ENCODE data around the gene MMP24.

DNA sequence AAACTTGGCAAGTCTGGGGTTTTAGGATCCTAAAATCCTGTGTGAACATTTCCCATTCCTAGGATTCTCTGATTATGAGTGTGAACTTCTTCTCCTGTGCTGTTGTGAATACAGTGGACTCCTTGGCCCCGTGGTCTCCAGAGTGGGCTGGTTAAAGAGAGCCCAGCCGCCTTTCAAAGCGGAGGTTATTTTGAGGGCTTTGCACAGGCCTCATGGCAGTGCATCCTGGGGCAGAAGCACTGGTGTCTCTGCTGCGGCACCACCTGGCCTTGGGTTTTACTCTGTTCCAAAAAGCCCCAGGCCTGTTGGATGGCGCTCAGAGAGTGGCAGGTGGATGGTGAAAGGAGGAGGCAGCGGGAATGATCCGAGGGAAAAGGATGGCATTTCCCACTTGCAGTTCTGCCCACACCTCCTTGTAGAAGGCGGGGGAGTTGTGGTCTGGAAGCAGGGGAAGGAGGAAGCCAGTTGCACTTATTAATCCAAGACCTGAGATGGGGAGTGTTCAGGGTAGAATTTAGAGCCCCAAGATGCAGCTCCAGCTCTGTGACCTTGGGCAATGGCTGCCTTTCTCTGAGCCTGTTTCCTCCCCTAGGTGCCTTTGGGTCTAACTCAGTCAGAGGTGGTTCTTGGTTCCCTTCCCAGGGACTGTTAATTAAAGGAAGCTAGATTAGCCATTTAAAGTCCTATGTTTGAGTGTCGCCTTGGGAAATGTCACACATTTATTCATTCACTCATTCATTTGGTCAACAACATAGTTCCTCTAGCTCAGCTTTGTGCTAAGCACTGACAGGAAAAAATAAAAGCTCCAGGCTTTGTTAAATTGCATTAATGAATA is 22.4 kb downstream of the MMP24 start:
- TF ChIP-seq, protein P1, sequence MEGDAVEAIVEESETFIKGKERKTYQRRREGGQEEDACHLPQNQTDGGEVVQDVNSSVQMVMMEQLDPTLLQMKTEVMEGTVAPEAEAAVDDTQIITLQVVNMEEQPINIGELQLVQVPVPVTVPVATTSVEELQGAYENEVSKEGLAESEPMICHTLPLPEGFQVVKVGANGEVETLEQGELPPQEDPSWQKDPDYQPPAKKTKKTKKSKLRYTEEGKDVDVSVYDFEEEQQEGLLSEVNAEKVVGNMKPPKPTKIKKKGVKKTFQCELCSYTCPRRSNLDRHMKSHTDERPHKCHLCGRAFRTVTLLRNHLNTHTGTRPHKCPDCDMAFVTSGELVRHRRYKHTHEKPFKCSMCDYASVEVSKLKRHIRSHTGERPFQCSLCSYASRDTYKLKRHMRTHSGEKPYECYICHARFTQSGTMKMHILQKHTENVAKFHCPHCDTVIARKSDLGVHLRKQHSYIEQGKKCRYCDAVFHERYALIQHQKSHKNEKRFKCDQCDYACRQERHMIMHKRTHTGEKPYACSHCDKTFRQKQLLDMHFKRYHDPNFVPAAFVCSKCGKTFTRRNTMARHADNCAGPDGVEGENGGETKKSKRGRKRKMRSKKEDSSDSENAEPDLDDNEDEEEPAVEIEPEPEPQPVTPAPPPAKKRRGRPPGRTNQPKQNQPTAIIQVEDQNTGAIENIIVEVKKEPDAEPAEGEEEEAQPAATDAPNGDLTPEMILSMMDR (IDR thresholded peaks at IDR 0.05) = no peak
- TF ChIP-seq POLR2AphosphoS5 (IDR thresholded peaks at IDR 0.05) (no peak), POLR2A (IDR thresholded peaks at IDR 0.05) (no peak), EP300 (IDR thresholded peaks at IDR 0.05; ENCODE audit: low read depth) (no peak)
